Ishikawa (cell line): ENCODE measurements around the gene SEC31A.

ENCODE experiments used
- CEBPB ChIP-seq: IDR thresholded peaks from 2 replicates; pipeline ENCODE4 v1.6.1; 2012
- EGR1 ChIP-seq: IDR thresholded peaks from 2 replicates; pipeline ENCODE4 v1.6.1; 2012
- EP300 ChIP-seq: IDR thresholded peaks from 2 replicates; pipeline ENCODE4 v1.6.1; 2012; ENCODE audit warnings: borderline replicate concordance
- RAD21 ChIP-seq: IDR thresholded peaks from 2 replicates; pipeline ENCODE4 v1.6.1; 2012; ENCODE audit warnings: low read depth
- TAF1 ChIP-seq: IDR thresholded peaks from 2 replicates; pipeline ENCODE4 v1.6.1; 2012; ENCODE audit warnings: low read depth, mild to moderate bottlenecking
- TEAD4 ChIP-seq: IDR thresholded peaks from 2 replicates; pipeline ENCODE4 v1.6.1; 2012
- YY1 ChIP-seq: IDR thresholded peaks from 2 replicates; pipeline ENCODE4 v1.6.1; 2012; ENCODE audit warnings: low read depth
- ZBTB7A ChIP-seq: IDR thresholded peaks from 2 replicates; pipeline ENCODE4 v1.6.1; 2012; ENCODE audit warnings: low read depth
- TF ChIP-seq, protein P1 (sequence below): IDR thresholded peaks from 2 replicates; pipeline ENCODE4 v1.6.1; 2012; ENCODE audit warnings: low read depth, mild to moderate bottlenecking
- TF ChIP-seq, protein P2 (sequence below): IDR thresholded peaks from 2 replicates; pipeline ENCODE4 v1.6.1; 2012
- TF ChIP-seq, protein P3 (sequence below): IDR thresholded peaks from 2 replicates; pipeline ENCODE4 v1.6.1; 2012

DNA sequence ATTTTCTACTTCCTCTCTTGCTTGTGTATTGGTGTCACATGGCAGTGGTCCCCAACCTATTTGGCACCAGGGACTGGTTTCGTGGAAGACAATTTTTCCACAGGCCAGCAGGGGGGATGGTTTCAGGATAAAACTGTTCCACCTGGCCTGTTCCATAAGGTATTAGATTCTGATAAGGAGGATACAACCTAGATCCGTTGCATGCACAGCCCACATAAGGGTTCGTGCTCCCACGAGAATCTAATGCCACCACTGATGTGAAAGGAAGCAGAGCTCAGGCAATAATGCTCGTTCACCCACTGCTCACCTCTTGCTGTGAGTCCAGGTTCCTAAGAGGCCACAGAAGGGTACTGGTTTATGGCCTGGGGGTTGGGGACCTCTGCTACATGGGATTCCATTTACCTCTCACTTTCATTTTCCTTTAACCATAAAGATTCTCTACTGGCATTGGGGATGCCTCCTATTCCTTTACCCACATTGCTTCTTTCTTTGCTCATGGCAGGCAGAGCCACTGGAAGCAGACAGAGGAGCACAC is 38.1 kb downstream of the SEC31A start:
- TF ChIP-seq TAF1 (no peak), RAD21 (no peak), CEBPB (no peak), ZBTB7A (no peak), YY1 (no peak), TEAD4 (no peak), EGR1 (no peak), EP300 (no peak)
- TF ChIP-seq, protein P1, sequence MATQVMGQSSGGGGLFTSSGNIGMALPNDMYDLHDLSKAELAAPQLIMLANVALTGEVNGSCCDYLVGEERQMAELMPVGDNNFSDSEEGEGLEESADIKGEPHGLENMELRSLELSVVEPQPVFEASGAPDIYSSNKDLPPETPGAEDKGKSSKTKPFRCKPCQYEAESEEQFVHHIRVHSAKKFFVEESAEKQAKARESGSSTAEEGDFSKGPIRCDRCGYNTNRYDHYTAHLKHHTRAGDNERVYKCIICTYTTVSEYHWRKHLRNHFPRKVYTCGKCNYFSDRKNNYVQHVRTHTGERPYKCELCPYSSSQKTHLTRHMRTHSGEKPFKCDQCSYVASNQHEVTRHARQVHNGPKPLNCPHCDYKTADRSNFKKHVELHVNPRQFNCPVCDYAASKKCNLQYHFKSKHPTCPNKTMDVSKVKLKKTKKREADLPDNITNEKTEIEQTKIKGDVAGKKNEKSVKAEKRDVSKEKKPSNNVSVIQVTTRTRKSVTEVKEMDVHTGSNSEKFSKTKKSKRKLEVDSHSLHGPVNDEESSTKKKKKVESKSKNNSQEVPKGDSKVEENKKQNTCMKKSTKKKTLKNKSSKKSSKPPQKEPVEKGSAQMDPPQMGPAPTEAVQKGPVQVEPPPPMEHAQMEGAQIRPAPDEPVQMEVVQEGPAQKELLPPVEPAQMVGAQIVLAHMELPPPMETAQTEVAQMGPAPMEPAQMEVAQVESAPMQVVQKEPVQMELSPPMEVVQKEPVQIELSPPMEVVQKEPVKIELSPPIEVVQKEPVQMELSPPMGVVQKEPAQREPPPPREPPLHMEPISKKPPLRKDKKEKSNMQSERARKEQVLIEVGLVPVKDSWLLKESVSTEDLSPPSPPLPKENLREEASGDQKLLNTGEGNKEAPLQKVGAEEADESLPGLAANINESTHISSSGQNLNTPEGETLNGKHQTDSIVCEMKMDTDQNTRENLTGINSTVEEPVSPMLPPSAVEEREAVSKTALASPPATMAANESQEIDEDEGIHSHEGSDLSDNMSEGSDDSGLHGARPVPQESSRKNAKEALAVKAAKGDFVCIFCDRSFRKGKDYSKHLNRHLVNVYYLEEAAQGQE = no peak
- TF ChIP-seq, protein P2, sequence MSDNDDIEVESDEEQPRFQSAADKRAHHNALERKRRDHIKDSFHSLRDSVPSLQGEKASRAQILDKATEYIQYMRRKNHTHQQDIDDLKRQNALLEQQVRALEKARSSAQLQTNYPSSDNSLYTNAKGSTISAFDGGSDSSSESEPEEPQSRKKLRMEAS = no peak
- TF ChIP-seq, protein P3, sequence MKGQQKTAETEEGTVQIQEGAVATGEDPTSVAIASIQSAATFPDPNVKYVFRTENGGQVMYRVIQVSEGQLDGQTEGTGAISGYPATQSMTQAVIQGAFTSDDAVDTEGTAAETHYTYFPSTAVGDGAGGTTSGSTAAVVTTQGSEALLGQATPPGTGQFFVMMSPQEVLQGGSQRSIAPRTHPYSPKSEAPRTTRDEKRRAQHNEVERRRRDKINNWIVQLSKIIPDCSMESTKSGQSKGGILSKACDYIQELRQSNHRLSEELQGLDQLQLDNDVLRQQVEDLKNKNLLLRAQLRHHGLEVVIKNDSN = no peak
